HepG2 (cell line): ENCODE results near the gene SHLD3. TPM values are rescaled to one million over a fixed set of nuclear protein-coding genes. Genes with fewer than 3 reads are reported as not detected.
A peak's percentile ranks its signal among the peaks of the same experiment; 100 is the strongest.

ENCODE experiments used
- ATAC-seq: fragments of 200-7000 bp; cut with Tn5 transposase; 3 replicates; pipeline ENCODE4 v1.9.1; 2020; ENCODE audit warnings: mild to moderate bottlenecking, moderate library complexity
- BruUV-seq: library from RNA; stranded (reverse); fragments of 400-500 nt; replicated peaks from 2 replicates; lab custom pipeline; 2021; lab: Mats Ljungman, UMichigan
- CTCF ChIA-PET: fragments of 300-600 bp; formaldehyde crosslinking; extraction: SDS; loops from one replicate; lab custom pipeline; 2021; ENCODE audit warnings: low total read pairs, inconsistent platforms, low intra/inter-chr PET ratio; lab: Yijun Ruan, JAX
- POLR2A ChIA-PET: fragments of 350-600 bp; sonication (Branson Sonifier 250); formaldehyde crosslinking; loops from one replicate; lab custom pipeline; 2020; ENCODE audit warnings: antibody characterized with exemption, inconsistent platforms; lab: Yijun Ruan, JAX
- DNase-seq: peaks from one replicate; pipeline ENCODE4 v3.0.0-alpha.2; 2015; ENCODE audit warnings: low spot score
- FAIRE-seq: peaks from 3 replicates; lab custom pipeline; 2011; peaks lifted over from hg19 to GRCh38; lab: Jason Lieb, UNC
- H2AFZ ChIP-seq: one replicate; pipeline ENCODE4 v1.6.1; 2011; ENCODE audit warnings: low read length, inconsistent platforms
- H3K27ac ChIP-seq: fragments of 300-600 bp; 3 replicates; pipeline ENCODE4 v1.8.0; 2011; ENCODE audit warnings: mixed run types, mild to moderate bottlenecking, mixed read lengths, low read length, inconsistent platforms; ENCODE audit not compliant: insufficient read depth; ENCODE audit errors: extremely low read length
- H3K27me3 ChIP-seq, 2 experiments: fragments of 200-600 bp in 1 of 2; 2 replicates in 1 of 2; 3 replicates in 1 of 2; pipeline versions ENCODE4 v1.6.0 to v1.8.0; 2011; ENCODE audit warnings: low read length in 2 of 2, mild to moderate bottlenecking in 2 of 2, moderate library complexity in 2 of 2, inconsistent platforms in 1 of 2; ENCODE audit not compliant: insufficient read depth in 2 of 2, control insufficient read depth in 1 of 2
- H3K36me3 ChIP-seq, 2 experiments: fragments of 200-600 bp in 1 of 2; replicated peaks in 1 of 2; 2 replicates in 1 of 2; 3 replicates in 1 of 2; pipeline versions ENCODE4 v1.5.1 to v1.8.0; 2011; ENCODE audit warnings: low read length in 2 of 2, inconsistent platforms in 1 of 2; ENCODE audit not compliant: insufficient read depth in 2 of 2, control insufficient read depth in 1 of 2
- H3K4me1 ChIP-seq: 2 replicates; pipeline ENCODE4 v1.5.1; 2012; ENCODE audit warnings: low read length, inconsistent platforms; ENCODE audit not compliant: insufficient read depth
- H3K4me2 ChIP-seq: 2 replicates; pipeline ENCODE4 v1.6.0; 2011; ENCODE audit warnings: low read depth, low read length, inconsistent platforms
- H3K4me3 ChIP-seq, 3 experiments: fragments of 200-600 bp in 1 of 3; sonication (generic), shearing (Covaris generic) in 1 of 3; replicated peaks in 1 of 3; 2 replicates each; pipeline ENCODE4 v1.5.1; 2011 to 2016; ENCODE audit warnings: low read length in 3 of 3, inconsistent platforms in 2 of 3, low read depth in 2 of 3, mild to moderate bottlenecking in 2 of 3, control low read depth in 1 of 3, mixed read lengths in 1 of 3; ENCODE audit not compliant: insufficient read depth in 1 of 3
- H3K79me2 ChIP-seq: one replicate; pipeline ENCODE4 v1.6.1; 2011; ENCODE audit warnings: low read length, inconsistent platforms; ENCODE audit not compliant: insufficient read depth
- H3K9ac ChIP-seq: 2 replicates; pipeline ENCODE4 v1.6.0; 2011; ENCODE audit warnings: mild to moderate bottlenecking, low read depth, low read length, inconsistent platforms; ENCODE audit not compliant: insufficient read depth
- H3K9me3 ChIP-seq: 2 replicates; pipeline ENCODE4 v1.5.1; 2012; ENCODE audit warnings: mild to moderate bottlenecking, low read length
- H4K20me1 ChIP-seq: 2 replicates; pipeline ENCODE4 v1.6.0; 2011; ENCODE audit warnings: inconsistent platforms, mild to moderate bottlenecking, low read length, moderate library complexity; ENCODE audit not compliant: insufficient read depth
- FOXK2 ChIP-seq: fragments of 450-650 bp; IDR thresholded peaks from 2 replicates; pipeline ENCODE4 v1.6.1; 2016
- GLI4 ChIP-seq: sonication (generic); formaldehyde crosslinking; IDR thresholded peaks from 2 replicates; pipeline ENCODE4 v1.5.1; 2020; ENCODE audit warnings: missing genetic modification reagents, mild to moderate bottlenecking, moderate library complexity, borderline replicate concordance
- NCOA2 ChIP-seq: sonication (generic); formaldehyde crosslinking; IDR thresholded peaks from 2 replicates; pipeline ENCODE4 v1.8.0; 2022; ENCODE audit warnings: inconsistent platforms
- NR2F2 ChIP-seq: IDR thresholded peaks from 2 replicates; pipeline ENCODE4 v1.6.1; 2012; ENCODE audit warnings: low read depth, inconsistent platforms, borderline replicate concordance
- PAF1 ChIP-seq: IDR thresholded peaks from 2 replicates; pipeline ENCODE4 v1.6.1; 2016; ENCODE audit warnings: missing genetic modification reagents, missing compliant biosample characterization
- YY1 ChIP-seq: IDR thresholded peaks from 2 replicates; pipeline ENCODE4 v1.6.1; 2011; ENCODE audit warnings: low read length, low read depth, moderate library complexity, mild to moderate bottlenecking; ENCODE audit not compliant: insufficient read depth, insufficient replicate concordance
- ZMYM3 ChIP-seq: sonication (generic); formaldehyde crosslinking; IDR thresholded peaks from 2 replicates; pipeline ENCODE4 v1.5.1; 2020; ENCODE audit warnings: mild to moderate bottlenecking, missing genetic modification reagents
- ZNF281 ChIP-seq: sonication (generic); formaldehyde crosslinking; IDR thresholded peaks from 2 replicates; pipeline ENCODE4 v1.4.0; 2020; ENCODE audit warnings: missing genetic modification reagents, borderline replicate concordance
- ZNF292 ChIP-seq: sonication (generic); formaldehyde crosslinking; IDR thresholded peaks from 2 replicates; pipeline ENCODE4 v1.8.1; 2022; ENCODE audit warnings: mild to moderate bottlenecking, low read depth, missing genetic modification reagents, borderline replicate concordance
- ZNF383 ChIP-seq: sonication (generic); formaldehyde crosslinking; IDR thresholded peaks from 2 replicates; pipeline ENCODE4 v1.4.0; 2020; ENCODE audit warnings: missing genetic modification reagents, mild to moderate bottlenecking, borderline replicate concordance
- ZSCAN30 ChIP-seq: sonication (generic); formaldehyde crosslinking; IDR thresholded peaks from 2 replicates; pipeline ENCODE4 v1.5.0; 2020; ENCODE audit warnings: mild to moderate bottlenecking, missing genetic modification reagents
- WGBS: methylation state at CpG from one replicate; pipeline ENCODE4 v1.1.6; 2017; ENCODE audit warnings: low lambda C conversion rate; 5-methylcytosine and 5-hydroxymethylcytosine counted together
- in situ Hi-C: cut with HindIII; loops from 2 replicates; pipeline ENCODE4 v1.10.0; 2017; ENCODE audit warnings: low pct_unique_long_range_greater_than_20kb; ENCODE audit not compliant: extremely low pct_ligation_motif_present
- intact Hi-C: fragments of 100-400 bp; cut with micrococcal nuclease; formaldehyde crosslinking; loops from one replicate; pipeline ENCODE4 v1.10.0; 2022; ENCODE audit not compliant: unreplicated experiment
- polyA plus RNA-seq, 8 experiments: library from polyadenylated mRNA; depleted of rRNA in 3 of 8; stranded (reverse) in 7 of 8; unstranded in 1 of 8; fragments of >200 nt; fragmentation: Illumina TruSeq in 4 of 8; extraction: Trizol in 4 of 8; gene quantifications; 2 replicates each; pipeline versions ENCODE4 v1.2.1 to v1.2.3, GENCODE V29; 2011 to 2016; ENCODE audit warnings: low read depth in 4 of 8, missing spikeins in 1 of 8, mixed read lengths in 1 of 8; ENCODE audit not compliant: insufficient read depth in 1 of 8
- total RNA-seq, 5 experiments: library from RNA; depleted of rRNA; stranded (reverse); fragments of >200 nt; fragmentation: Illumina TruSeq; extraction: Trizol; gene quantifications; 2 replicates each; pipeline ENCODE4 v1.2.3, GENCODE V29; 2016; ENCODE audit warnings: low read depth in 1 of 5

Gene SHLD3
- total and polyA plus RNA-seq, 2 of the 13 experiments (the other 11 are each of a cell fraction or from before 2014, with no cell fraction given) = 3.6 to 6.8 TPM

- H3K27me3 ChIP-seq = peaks cover 0 to 4% of the 10 kb centered on the region in 2 experiments; a peak in 2 of 5 replicates
- H3K4me2 ChIP-seq = peak overlapping the region; percentile 83
- H3K4me1 ChIP-seq = peaks cover 32% of the 10 kb centered on the region
- peak overlapping the region; percentile 15 for H2AFZ ChIP-seq
- DNase-seq (no peak), ATAC-seq (no peak)
- no peaks in the 10 kb centered on the region for H4K20me1 ChIP-seq
- peak overlapping the region; percentile 95 for H3K27ac ChIP-seq
- no peaks in the 10 kb centered on the region for H3K9me3 ChIP-seq
- peak overlapping the region; percentile 90 to 98 (median 95); a peak in 5 of 6 replicates for H3K4me3 ChIP-seq
- peak overlapping the region; percentile 93 for H3K9ac ChIP-seq
- no TSS peak for BruUV-seq
- H3K79me2 ChIP-seq = peaks cover 45% of the 10 kb centered on the region
- H3K36me3 ChIP-seq = peaks cover 2 to 9% of the 10 kb centered on the region in 2 experiments; a peak in 3 of 5 replicates
- intact Hi-C loops (loop anchor here (10.0 kb wide), 1 partner anchor 299 kb away; the partner anchor contains the start of gene ERBIN), in situ Hi-C loops (no loop called here)
- CTCF ChIA-PET = no interaction called here
- no peak for TF ChIP-seq NCOA2 (CRISPR knock-in tag)
- TF ChIP-seq NR2F2 = no peak
- TF ChIP-seq ZNF292 (CRISPR knock-in tag) = no peak
- no peak for TF ChIP-seq ZNF383 (CRISPR knock-in tag)
- no peak for TF ChIP-seq FOXK2
- no peak for TF ChIP-seq ZMYM3 (CRISPR knock-in tag)
- TF ChIP-seq YY1 = no peak
- TF ChIP-seq PAF1 (CRISPR knock-in tag) = no peak
- TF ChIP-seq ZSCAN30 (CRISPR knock-in tag) = no peak
- no peak for TF ChIP-seq ZNF281 (CRISPR knock-in tag)
- TF ChIP-seq GLI4 (CRISPR knock-in tag) = no peak
- TF ChIP-seq, all 625 proteins: peak for 0
- 7% methylated on average over 6 of the region's 6 CpGs for WGBS
- POLR2A ChIA-PET = interaction anchor here (1.8 kb wide), 1 partner anchor 62 kb away, joined by 5 read pairs; the partner anchor contains the start of genes CENPK and PPWD1
- no peak for FAIRE-seq
Measured at GRCh38 chr5:65625743-65626142, 916 bp downstream of the SHLD3 start.
